Lower leg skin (tissue), 4 donors: ENCODE results near the gene RNF4. TPM values are rescaled to one million over a fixed set of nuclear protein-coding genes. Genes with fewer than 3 reads are reported as not detected.
A peak's percentile ranks its signal among the peaks of the same experiment; 100 is the strongest.
"Not testable (repeated sequence)": the region's sequence is repeated elsewhere in the genome, so short reads cannot be mapped to it uniquely, and the experiment has no call there.

Source experiments
- DNase-seq, 2 donors: peaks; one replicate each; pipeline ENCODE4 v3.0.0-alpha.2; 2019; ENCODE audit warnings: low spot score in 2 of 2
- H3K4me3 ChIP-seq: fragments of 200-600 bp; sonication (generic); 2 replicates; pipeline ENCODE4 v1.5.1; 2017; ENCODE audit warnings: mild to moderate bottlenecking, low read depth; ENCODE audit not compliant: poor library complexity, severe bottlenecking
- POLR2A ChIP-seq, 2 donors: fragments of 450-650 bp; IDR thresholded peaks; one replicate each; pipeline ENCODE4 v1.6.1; 2016 to 2017; ENCODE audit warnings: antibody characterized with exemption in 2 of 2, mild to moderate bottlenecking in 1 of 2, moderate library complexity in 1 of 2
- WGBS, 2 donors: methylation state at CpG; one replicate each; pipeline ENCODE4 v1.1.5; 2018; 5-methylcytosine and 5-hydroxymethylcytosine counted together
- intact Hi-C: fragments of 100-400 bp; cut with DNase I; formaldehyde crosslinking; loops from one replicate; pipeline ENCODE4 v1.15.0; 2023; ENCODE audit warnings: low total_unique reads
- total RNA-seq, 4 donors: library from RNA; depleted of rRNA; stranded (reverse); fragments of >200 nt; gene quantifications; one replicate each; pipeline ENCODE4 v1.1.0, GENCODE V29; 2016
- TF ChIP-seq, protein P1 (sequence below), 3 donors: fragments of 450-650 bp; IDR thresholded peaks; one replicate each; pipeline ENCODE4 v1.5.1; 2016; ENCODE audit warnings: antibody characterized with exemption in 3 of 3, mild to moderate bottlenecking in 3 of 3, moderate library complexity in 2 of 3

Gene RNF4
- total RNA-seq, 4 donors from 2014 or later = 30.4 to 44.0 (median 37.9) TPM

DNA sequence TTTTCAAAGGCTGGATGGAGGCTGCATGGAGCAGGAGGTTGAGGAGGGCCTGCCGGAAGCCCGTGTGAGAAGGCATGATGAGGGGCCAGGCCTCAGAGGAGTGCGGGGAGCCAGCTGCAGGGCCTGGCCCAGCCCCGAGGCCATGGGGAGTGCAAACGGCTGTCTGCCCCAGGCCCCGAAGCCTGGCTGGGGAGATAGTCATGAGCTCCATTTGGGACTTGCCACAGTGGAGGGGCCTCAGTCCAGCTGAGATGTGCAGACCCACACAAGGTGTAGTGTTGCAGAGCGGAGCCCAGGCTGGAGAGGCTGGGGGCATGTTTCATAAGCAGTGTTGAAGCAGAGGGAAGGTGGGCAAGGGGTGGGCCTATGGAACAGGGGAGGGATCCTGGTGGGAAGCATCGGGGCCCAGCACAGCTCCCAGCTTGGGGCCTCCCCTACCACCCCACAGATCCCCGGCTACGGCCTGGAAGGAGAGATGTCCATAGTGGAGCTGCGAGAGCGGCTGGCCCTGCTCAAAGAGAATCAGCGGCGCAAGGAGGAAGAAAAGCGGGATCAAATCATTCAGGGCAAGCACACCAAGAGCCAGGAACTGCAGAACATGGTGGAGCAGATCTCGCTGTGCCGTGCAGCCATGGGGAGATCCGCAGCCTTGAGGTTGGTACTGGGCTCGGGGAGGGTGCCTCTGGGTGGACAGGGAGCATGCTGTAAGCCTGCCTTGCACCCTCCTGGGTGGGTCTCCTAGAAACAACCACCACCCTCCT lies 9.1 kb upstream of the RNF4 start:
- no peak for DNase-seq
- no peak for TF ChIP-seq POLR2A (IDR thresholded peaks at IDR 0.05)
- TF ChIP-seq, protein P1, sequence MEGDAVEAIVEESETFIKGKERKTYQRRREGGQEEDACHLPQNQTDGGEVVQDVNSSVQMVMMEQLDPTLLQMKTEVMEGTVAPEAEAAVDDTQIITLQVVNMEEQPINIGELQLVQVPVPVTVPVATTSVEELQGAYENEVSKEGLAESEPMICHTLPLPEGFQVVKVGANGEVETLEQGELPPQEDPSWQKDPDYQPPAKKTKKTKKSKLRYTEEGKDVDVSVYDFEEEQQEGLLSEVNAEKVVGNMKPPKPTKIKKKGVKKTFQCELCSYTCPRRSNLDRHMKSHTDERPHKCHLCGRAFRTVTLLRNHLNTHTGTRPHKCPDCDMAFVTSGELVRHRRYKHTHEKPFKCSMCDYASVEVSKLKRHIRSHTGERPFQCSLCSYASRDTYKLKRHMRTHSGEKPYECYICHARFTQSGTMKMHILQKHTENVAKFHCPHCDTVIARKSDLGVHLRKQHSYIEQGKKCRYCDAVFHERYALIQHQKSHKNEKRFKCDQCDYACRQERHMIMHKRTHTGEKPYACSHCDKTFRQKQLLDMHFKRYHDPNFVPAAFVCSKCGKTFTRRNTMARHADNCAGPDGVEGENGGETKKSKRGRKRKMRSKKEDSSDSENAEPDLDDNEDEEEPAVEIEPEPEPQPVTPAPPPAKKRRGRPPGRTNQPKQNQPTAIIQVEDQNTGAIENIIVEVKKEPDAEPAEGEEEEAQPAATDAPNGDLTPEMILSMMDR (IDR thresholded peaks at IDR 0.05) = no peak
- 89 to 95% methylated on average over 19 of the region's 19 CpGs for WGBS, 2 donors
- intact Hi-C loops = loop anchor here (10.0 kb wide), 1 partner anchor 245 kb away; no protein-coding TSS in a partner anchor
- H3K4me3 ChIP-seq = no peak overlapping the region

DNA sequence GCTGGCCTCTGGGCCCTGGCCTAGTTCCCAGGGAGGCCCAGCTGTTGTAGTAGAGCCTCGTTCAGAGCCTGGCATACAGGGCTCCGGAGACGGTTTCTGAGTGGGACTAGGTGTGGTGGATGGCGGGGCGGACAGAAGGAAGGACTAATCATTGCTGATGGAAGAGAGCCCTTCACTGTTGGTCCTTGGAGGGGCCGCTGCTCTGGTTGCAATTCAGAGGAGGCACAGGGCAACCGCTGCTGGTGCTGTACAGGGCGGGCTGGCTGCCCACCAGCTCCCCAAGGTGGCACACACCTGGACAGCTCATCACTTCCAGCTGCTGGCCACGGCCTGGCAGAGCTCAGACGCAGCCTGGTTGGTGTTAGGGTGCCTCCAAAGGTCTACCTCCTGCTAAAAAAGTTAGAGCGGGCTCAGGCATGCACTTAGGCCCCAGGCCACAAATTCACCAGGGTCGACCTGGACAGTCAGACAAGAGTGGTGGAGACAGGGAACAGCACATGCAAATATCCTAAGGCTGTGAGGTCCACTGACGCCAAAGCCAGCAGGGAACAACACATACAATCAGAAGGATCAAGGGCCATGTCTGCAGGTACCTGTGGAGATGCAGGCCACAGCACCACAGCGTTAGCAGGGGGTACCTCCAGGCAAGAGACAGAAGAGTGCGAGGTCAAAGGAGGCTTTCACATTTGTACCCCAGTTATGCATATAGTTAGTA lies 7.5 kb upstream of the RNF4 start:
- WGBS, 2 donors = 81 to 86% methylated on average over 13 to 15 of the region's 15 CpGs
- no peak for DNase-seq
- TF ChIP-seq, protein P1 (IDR thresholded peaks at IDR 0.05) = no peak
- no peak for TF ChIP-seq POLR2A (IDR thresholded peaks at IDR 0.05)
- intact Hi-C loops = no loop called here
- no peak overlapping the region for H3K4me3 ChIP-seq

DNA sequence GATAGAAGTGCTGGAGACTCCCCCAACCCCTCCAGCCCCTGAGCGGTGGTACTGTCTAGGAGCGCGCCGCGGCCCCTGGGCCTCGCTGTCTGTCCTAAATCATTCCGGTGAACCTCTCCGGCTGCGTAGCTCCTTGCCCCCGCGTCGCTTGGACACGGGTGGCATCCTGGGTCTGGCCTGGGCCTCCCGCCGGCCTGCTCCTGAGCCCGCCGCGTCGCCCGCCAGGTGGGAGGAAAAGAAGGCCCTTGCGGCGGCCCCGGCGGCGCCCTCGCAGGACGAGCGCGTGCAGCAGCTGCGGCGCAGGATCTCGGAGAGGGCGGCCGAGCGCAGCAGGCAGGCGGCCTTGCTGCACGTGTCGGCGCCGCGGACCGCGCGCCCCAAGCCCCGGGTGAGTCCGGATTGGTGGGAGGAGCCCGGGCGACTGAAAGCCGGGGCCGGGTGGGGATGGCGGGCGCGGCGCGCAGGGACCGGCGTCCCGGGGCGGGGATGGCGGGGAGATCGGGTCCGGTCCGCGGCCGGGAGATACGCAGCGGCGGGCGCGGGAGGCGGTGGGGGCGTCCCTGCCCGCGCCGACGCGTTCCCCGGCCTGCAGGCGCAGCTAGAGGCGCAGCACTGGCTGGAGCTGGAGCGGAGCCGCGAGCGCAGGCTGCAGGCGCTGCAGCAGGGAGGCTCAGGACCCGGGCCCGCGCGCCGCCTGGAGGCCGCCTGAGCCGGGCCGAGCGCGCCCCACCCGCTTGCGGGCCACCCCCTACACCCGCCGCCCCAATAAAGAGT lies 6.5 kb upstream of the RNF4 start:
- peak overlapping the region; percentile 19 for H3K4me3 ChIP-seq
- DNase-seq = no peak
- intact Hi-C loops = no loop called here
- TF ChIP-seq, protein P1 (IDR thresholded peaks at IDR 0.05) = no peak
- 25 to 26% methylated on average over 20 to 21 of the region's 99 CpGs for WGBS, 2 donors

DNA sequence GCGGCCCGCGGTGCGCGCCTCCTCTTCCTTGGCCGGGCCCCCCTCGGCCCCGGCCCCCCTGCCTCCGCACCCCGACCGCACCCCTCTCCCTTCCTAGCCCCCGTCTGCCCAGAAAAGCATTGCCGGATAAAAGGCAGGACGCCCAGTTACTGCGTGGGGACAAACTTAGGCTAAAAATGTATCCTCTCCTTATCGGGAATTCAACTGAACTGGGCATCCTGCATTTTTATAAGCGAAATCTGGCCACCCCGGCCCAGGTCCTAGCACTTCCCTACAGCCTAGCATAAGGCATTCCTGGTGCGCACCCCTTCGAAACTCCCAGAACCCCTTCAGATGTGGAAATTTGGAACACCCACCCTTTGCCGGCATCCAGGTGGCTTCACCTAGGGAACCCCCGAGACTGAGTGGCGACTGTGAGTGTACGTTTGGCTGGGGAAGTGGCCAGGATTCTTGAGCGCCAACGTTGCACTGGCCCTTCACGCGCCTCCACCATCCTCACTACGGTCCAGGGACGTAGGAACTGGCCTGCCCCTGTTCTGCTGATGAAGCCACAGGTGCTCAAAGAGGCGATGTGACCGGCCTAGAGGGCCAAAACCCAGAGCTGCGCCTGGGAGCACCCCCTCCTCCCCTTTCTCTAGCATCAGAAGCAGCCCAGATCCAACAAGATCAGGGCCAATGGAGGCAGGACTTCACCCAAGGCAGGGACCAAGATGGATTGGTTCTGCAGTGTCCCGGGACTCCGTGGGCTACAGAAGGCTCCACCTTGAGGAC lies 5.7 kb upstream of the RNF4 start:
- no peak for TF ChIP-seq POLR2A (IDR thresholded peaks at IDR 0.05)
- TF ChIP-seq, protein P1 (IDR thresholded peaks at IDR 0.05) = no peak
- 39 to 49% methylated on average over 26 to 35 of the region's 35 CpGs for WGBS, 2 donors
- intact Hi-C loops = no loop called here
- no peak for DNase-seq
- H3K4me3 ChIP-seq = no peak overlapping the region

DNA sequence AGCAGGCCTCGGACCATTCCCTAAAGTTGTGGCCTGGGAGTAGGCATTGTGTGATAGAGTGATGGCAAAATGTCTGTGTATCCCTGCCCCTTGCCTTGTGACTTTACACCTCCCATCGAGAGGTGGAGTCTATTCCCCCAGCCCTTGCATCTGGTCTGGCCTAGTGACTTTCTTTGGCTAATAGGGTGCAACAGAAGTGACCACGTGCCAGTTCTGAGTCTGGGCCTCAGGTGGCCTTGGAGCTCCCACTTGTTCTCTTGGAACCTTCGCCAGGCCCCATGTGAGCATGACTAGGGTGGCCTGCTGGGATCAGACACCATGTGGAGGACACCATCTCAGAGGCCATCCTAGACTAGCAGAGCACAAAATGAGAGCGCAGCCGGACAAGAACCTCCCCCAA lies 3.9 kb upstream of the RNF4 start:
- TF ChIP-seq POLR2A (IDR thresholded peaks at IDR 0.05) = no peak
- TF ChIP-seq, protein P1 (IDR thresholded peaks at IDR 0.05) = no peak
- DNase-seq = no peak
- intact Hi-C loops = no loop called here
- WGBS, 2 donors = 90 to 94% methylated on average over 6 of the region's 6 CpGs
- no peak overlapping the region for H3K4me3 ChIP-seq

DNA sequence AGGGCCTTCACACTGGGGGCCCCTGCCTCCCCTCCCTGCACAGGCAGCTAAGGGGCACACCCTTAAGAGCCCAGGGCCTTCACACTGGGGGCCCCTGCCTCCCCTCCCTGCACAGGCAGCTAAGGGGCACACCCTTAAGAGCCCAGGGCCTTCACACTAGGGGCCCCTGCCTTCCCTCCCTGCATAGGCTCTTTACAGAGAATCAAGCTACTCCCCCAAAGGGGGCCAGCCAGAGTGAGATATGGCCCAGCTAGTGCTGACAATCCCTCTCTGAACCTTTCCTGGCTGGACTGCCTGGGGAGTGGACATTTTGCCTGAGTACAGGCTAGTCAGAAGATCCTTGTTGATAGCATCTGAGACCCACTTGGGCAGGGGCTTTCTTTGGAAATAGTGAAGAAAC lies 3.4 kb upstream of the RNF4 start:
- intact Hi-C loops, DNase-seq, H3K4me3 ChIP-seq: not testable (repeated sequence)
